ENCODE data around the gene ACP5.

DNA sequence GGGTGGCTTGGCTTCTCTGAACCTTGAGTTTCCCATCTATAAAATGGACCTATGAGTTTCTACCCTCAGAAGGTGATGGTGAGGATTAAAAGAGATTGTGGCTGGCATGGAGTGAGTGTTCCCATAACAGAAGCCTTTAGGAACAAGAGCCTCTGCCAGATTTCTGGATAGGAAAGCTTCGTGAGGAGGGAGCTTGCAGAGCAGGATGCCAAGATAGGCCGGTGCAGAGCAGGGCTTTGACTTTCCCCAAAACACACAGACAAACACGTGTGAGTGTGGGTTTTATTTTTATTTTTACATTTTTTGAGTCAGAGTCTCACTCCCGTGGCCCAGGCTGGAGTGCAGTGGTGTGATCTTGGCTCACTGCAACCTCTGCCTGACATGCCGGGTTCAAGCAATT lies 42.5 kb downstream of the ACP5 start:
- TF ChIP-seq, protein P1, sequence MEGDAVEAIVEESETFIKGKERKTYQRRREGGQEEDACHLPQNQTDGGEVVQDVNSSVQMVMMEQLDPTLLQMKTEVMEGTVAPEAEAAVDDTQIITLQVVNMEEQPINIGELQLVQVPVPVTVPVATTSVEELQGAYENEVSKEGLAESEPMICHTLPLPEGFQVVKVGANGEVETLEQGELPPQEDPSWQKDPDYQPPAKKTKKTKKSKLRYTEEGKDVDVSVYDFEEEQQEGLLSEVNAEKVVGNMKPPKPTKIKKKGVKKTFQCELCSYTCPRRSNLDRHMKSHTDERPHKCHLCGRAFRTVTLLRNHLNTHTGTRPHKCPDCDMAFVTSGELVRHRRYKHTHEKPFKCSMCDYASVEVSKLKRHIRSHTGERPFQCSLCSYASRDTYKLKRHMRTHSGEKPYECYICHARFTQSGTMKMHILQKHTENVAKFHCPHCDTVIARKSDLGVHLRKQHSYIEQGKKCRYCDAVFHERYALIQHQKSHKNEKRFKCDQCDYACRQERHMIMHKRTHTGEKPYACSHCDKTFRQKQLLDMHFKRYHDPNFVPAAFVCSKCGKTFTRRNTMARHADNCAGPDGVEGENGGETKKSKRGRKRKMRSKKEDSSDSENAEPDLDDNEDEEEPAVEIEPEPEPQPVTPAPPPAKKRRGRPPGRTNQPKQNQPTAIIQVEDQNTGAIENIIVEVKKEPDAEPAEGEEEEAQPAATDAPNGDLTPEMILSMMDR (IDR thresholded peaks at IDR 0.05): no peak
- no peak for TF ChIP-seq POLR2A (IDR thresholded peaks at IDR 0.05)

Measured in Peyer's patch (tissue), 4 donors.